Measurements from ENCODE around the gene TSPAN5.

DNA sequence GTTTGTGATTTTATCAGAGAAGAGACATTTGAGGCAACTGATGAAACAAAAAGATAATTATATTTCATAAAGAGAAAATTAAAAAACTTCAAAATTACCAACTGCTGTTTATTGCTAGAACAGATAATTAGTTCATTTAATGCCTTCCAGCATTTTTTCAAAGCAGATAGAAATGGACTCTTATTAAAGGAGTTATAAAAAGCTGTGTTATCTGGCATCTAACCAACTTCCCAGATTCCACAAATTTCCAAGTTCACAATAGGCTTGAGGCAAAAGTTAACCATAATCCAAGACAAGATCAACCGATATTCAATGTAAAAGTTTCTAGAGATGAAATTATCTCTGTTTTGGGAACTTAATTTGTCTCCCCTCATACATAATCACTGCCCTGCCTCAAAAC, 152.4 kb downstream of the TSPAN5 start:
- TF ChIP-seq RFX5 (IDR thresholded peaks at IDR 0.05; ENCODE audit: low read depth, low read length) (no peak), RCOR1 (IDR thresholded peaks at IDR 0.05; ENCODE audit: insufficient replicate concordance, low read length) (no peak), POLR2A (IDR thresholded peaks at IDR 0.05; ENCODE audit: low read depth, low read length) (no peak), SMC3 (IDR thresholded peaks at IDR 0.05; ENCODE audit: low read depth, low read length) (no peak), RAD21 (IDR thresholded peaks at IDR 0.05; ENCODE audit: low read length) (no peak), ELK1 (IDR thresholded peaks at IDR 0.05; ENCODE audit: borderline replicate concordance, low read depth, low read length) (no peak), CEBPB (IDR thresholded peaks at IDR 0.05; ENCODE audit: low read depth, low read length) (no peak), NFE2L2 (IDR thresholded peaks at IDR 0.05; ENCODE audit: low read depth, low read length) (no peak)
- TF ChIP-seq, protein P1, sequence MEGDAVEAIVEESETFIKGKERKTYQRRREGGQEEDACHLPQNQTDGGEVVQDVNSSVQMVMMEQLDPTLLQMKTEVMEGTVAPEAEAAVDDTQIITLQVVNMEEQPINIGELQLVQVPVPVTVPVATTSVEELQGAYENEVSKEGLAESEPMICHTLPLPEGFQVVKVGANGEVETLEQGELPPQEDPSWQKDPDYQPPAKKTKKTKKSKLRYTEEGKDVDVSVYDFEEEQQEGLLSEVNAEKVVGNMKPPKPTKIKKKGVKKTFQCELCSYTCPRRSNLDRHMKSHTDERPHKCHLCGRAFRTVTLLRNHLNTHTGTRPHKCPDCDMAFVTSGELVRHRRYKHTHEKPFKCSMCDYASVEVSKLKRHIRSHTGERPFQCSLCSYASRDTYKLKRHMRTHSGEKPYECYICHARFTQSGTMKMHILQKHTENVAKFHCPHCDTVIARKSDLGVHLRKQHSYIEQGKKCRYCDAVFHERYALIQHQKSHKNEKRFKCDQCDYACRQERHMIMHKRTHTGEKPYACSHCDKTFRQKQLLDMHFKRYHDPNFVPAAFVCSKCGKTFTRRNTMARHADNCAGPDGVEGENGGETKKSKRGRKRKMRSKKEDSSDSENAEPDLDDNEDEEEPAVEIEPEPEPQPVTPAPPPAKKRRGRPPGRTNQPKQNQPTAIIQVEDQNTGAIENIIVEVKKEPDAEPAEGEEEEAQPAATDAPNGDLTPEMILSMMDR (conservative IDR thresholded peaks at IDR 0.05; ENCODE audit: low read depth, low read length): no peak

All from IMR-90 (cell line).